ENCODE data around the gene FERMT3.
"Not testable (repeated sequence)": the region's sequence is repeated elsewhere in the genome, so short reads cannot be mapped to it uniquely, and the experiment has no call there.

FERMT3 gene

GRCh38 chr11:64235437-64236161 lies 29.1 kb downstream of the FERMT3 start:
- no peak for DNase-seq (ENCODE audit: low spot score)

- no peak for DNase-seq (ENCODE audit: low spot score)
Observed at GRCh38 chr11:64237484-64237951, 31.0 kb downstream of the FERMT3 start.

GRCh38 chr11:64238076-64238475 lies 31.6 kb downstream of the FERMT3 start:
- no peak for DNase-seq (ENCODE audit: low spot score)

GRCh38 chr11:64238999-64239398 lies 32.5 kb downstream of the FERMT3 start:
- no peak for DNase-seq (ENCODE audit: low spot score)

- no peak for DNase-seq (ENCODE audit: low spot score)
Observed at GRCh38 chr11:64239662-64240434, 33.3 kb downstream of the FERMT3 start.

GRCh38 chr11:64240435-64241240 lies 34.1 kb downstream of the FERMT3 start, which contains the start of gene FKBP2:
TSS of gene FKBP2 (plus strand) at chr11:64241095. CDS start at chr11:64242388, 1,293 bp downstream.
- peak; percentile 99 for DNase-seq (ENCODE audit: low spot score)

GRCh38 chr11:64241241-64241490 lies 34.6 kb downstream of the FERMT3 start:
- no peak for DNase-seq (ENCODE audit: low spot score)

GRCh38 chr11:64241491-64242374 lies 35.2 kb downstream of the FERMT3 start:
- DNase-seq (ENCODE audit: low spot score): peak; percentile 98

- no peak for DNase-seq (ENCODE audit: low spot score)
Observed at GRCh38 chr11:64243236-64243854, 36.8 kb downstream of the FERMT3 start.

GRCh38 chr11:64244107-64244506 lies 37.6 kb downstream of the FERMT3 start:
- DNase-seq (ENCODE audit: low spot score): no peak

GRCh38 chr11:64244966-64245365 lies 38.4 kb downstream of the FERMT3 start:
- no peak for DNase-seq (ENCODE audit: low spot score)

- peak; percentile 26 for DNase-seq (ENCODE audit: low spot score)
Observed at GRCh38 chr11:64245401-64245796, 38.9 kb downstream of the FERMT3 start.

GRCh38 chr11:64245797-64246620 lies 39.5 kb downstream of the FERMT3 start:
- DNase-seq (ENCODE audit: low spot score): peak; percentile 87

- not testable (repeated sequence) for DNase-seq (ENCODE audit: low spot score)
Observed at GRCh38 chr11:64246621-64246870, 40.0 kb downstream of the FERMT3 start.

GRCh38 chr11:64246871-64247728 lies 40.6 kb downstream of the FERMT3 start, which contains the start of gene PPP1R14B:
TSS of gene PPP1R14B (minus strand) at chr11:64246943. CDS start at chr11:64246673, 270 bp downstream.
- DNase-seq (ENCODE audit: low spot score): peak; percentile 94

GRCh38 chr11:64247729-64248531 lies 41.4 kb downstream of the FERMT3 start:
- DNase-seq (ENCODE audit: low spot score): peak; percentile 33

- no peak for DNase-seq (ENCODE audit: low spot score)
Observed at GRCh38 chr11:64248578-64248977, 42.1 kb downstream of the FERMT3 start.

- DNase-seq (ENCODE audit: low spot score): no peak
Observed at GRCh38 chr11:64249038-64249437, 42.5 kb downstream of the FERMT3 start.
